Vagina (tissue), 2 donors: ENCODE data around the gene TBC1D10B.

Experiments
- POLR2A ChIP-seq, 2 donors: fragments of 450-650 bp; IDR thresholded peaks; one replicate each; pipeline ENCODE4 v1.6.1; 2017; ENCODE audit warnings: antibody characterized with exemption in 2 of 2, mild to moderate bottlenecking in 2 of 2, moderate library complexity in 2 of 2
- POLR2AphosphoS5 ChIP-seq, 2 donors: sonication (generic); formaldehyde crosslinking; IDR thresholded peaks; one replicate each; pipeline ENCODE4 v1.9.0; 2017; ENCODE audit warnings: antibody characterized with exemption in 2 of 2, mild to moderate bottlenecking in 2 of 2, low read depth in 1 of 2; ENCODE audit not compliant: insufficient read depth in 1 of 2
- TF ChIP-seq, protein P1 (sequence below), 3 experiments: fragments of 450-650 bp in 2 of 3; fragments of 200-600 bp in 1 of 3; sonication (generic) in 1 of 3; IDR thresholded peaks; one replicate each; pipeline ENCODE4 v1.5.1; 2017 to 2019; ENCODE audit warnings: antibody characterized with exemption in 3 of 3, mild to moderate bottlenecking in 2 of 3, moderate library complexity in 2 of 3

- TF ChIP-seq, protein P1, sequence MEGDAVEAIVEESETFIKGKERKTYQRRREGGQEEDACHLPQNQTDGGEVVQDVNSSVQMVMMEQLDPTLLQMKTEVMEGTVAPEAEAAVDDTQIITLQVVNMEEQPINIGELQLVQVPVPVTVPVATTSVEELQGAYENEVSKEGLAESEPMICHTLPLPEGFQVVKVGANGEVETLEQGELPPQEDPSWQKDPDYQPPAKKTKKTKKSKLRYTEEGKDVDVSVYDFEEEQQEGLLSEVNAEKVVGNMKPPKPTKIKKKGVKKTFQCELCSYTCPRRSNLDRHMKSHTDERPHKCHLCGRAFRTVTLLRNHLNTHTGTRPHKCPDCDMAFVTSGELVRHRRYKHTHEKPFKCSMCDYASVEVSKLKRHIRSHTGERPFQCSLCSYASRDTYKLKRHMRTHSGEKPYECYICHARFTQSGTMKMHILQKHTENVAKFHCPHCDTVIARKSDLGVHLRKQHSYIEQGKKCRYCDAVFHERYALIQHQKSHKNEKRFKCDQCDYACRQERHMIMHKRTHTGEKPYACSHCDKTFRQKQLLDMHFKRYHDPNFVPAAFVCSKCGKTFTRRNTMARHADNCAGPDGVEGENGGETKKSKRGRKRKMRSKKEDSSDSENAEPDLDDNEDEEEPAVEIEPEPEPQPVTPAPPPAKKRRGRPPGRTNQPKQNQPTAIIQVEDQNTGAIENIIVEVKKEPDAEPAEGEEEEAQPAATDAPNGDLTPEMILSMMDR (IDR thresholded peaks at IDR 0.05) = no peak
- TF ChIP-seq POLR2A (IDR thresholded peaks at IDR 0.05) (no peak), POLR2AphosphoS5 (IDR thresholded peaks at IDR 0.05; ENCODE audit: insufficient read depth in 1 of 2, low read depth in 1 of 2) (no peak)
Measured at GRCh38 chr16:30380803-30381208, 10.5 kb upstream of the TBC1D10B start.
